GOT3 (cell line): ENCODE results near the gene WFDC5.
"Not testable (repeated sequence)": the region's sequence is repeated elsewhere in the genome, so short reads cannot be mapped to it uniquely, and the experiment has no call there.

Experiments used
- DNase-seq: peaks from one replicate; lab custom pipeline; 2025; ENCODE audit warnings: mixed read lengths; lab: John Stamatoyannopoulos, UW

The WFDC5 gene

GRCh38 chr20:45114465-45115385 is at the start of gene WFDC5:
TSS of gene WFDC5 (minus strand) at chr20:45115174. CDS start at chr20:45115083, 91 bp downstream.
- no peak for DNase-seq

GRCh38 chr20:45163083-45163803 is 48.3 kb upstream of the WFDC5 start:
- DNase-seq = no peak

- no peak for DNase-seq
These were observed 43.0 kb upstream of the WFDC5 start for GRCh38 chr20:45157962-45158361.

- DNase-seq = no peak
These were observed 41.7 kb upstream of the WFDC5 start for GRCh38 chr20:45156713-45157112.

GRCh38 chr20:45154794-45155193 is 39.8 kb upstream of the WFDC5 start:
- not testable (repeated sequence) for DNase-seq

- no peak for DNase-seq
These were observed 39.2 kb upstream of the WFDC5 start for GRCh38 chr20:45154183-45154582.

- DNase-seq = no peak
These were observed 38.8 kb upstream of the WFDC5 start for GRCh38 chr20:45153752-45154151.

- no peak for DNase-seq
These were observed 38.2 kb upstream of the WFDC5 start for GRCh38 chr20:45153147-45153546.

- no peak for DNase-seq
These were observed 37.4 kb upstream of the WFDC5 start for GRCh38 chr20:45152405-45152804.

- no peak for DNase-seq
These were observed 34.1 kb upstream of the WFDC5 start for GRCh38 chr20:45149062-45149461.

GRCh38 chr20:45140836-45141235 is 25.9 kb upstream of the WFDC5 start:
- no peak for DNase-seq

GRCh38 chr20:45139733-45140375 is 24.9 kb upstream of the WFDC5 start:
- DNase-seq = not testable (repeated sequence)

- DNase-seq = no peak
These were observed 23.8 kb upstream of the WFDC5 start for GRCh38 chr20:45138561-45139300.

- DNase-seq = no peak
These were observed 21.9 kb upstream of the WFDC5 start for GRCh38 chr20:45136911-45137310.

GRCh38 chr20:45128099-45128498 is 13.1 kb upstream of the WFDC5 start:
- DNase-seq = no peak

- DNase-seq = no peak
These were observed 9.4 kb upstream of the WFDC5 start, which contains the start of gene WFDC12 for GRCh38 chr20:45124365-45124764. TSS of gene WFDC12 (minus strand) at chr20:45124465. CDS start at chr20:45124447, 18 bp downstream.

- no peak for DNase-seq
These were observed 6.4 kb upstream of the WFDC5 start for GRCh38 chr20:45121388-45121787.

GRCh38 chr20:45119556-45120266 is 4.7 kb upstream of the WFDC5 start:
- DNase-seq = no peak

GRCh38 chr20:45118028-45118427 is 3.1 kb upstream of the WFDC5 start:
- DNase-seq = no peak

- DNase-seq = no peak
These were observed 2.6 kb upstream of the WFDC5 start for GRCh38 chr20:45117581-45117980.

GRCh38 chr20:45115829-45116228 is 855 bp upstream of the WFDC5 start:
- no peak for DNase-seq
